GM12878 (cell line): ENCODE measurements around the gene TSBP1.

Source experiments
- CTCF ChIP-seq, 3 experiments: IDR thresholded peaks in 2 of 3; conservative IDR thresholded peaks in 1 of 3; 2 replicates each; pipeline ENCODE4 v1.5.1; 2011; ENCODE audit warnings: low read depth in 3 of 3, low read length in 3 of 3, mild to moderate bottlenecking in 3 of 3, control low read depth in 2 of 3, moderate library complexity in 2 of 3, inconsistent platforms in 1 of 3, mixed read lengths in 1 of 3; ENCODE audit not compliant: control insufficient read depth in 2 of 3, insufficient read depth in 1 of 3; ENCODE audit errors: extremely low read depth in 1 of 3
- E2F4 ChIP-seq: IDR thresholded peaks from 2 replicates; pipeline ENCODE4 v1.6.1; 2012; ENCODE audit warnings: low read depth, low read length, improper control_type of control experiment
- EZH2 ChIP-seq: IDR thresholded peaks from 2 replicates; pipeline ENCODE4 v1.6.1; 2012; ENCODE audit warnings: low read depth, mild to moderate bottlenecking, control low read depth, inconsistent platforms, low read length, borderline replicate concordance; ENCODE audit not compliant: control insufficient read depth
- MYC ChIP-seq: IDR thresholded peaks from 2 replicates; pipeline ENCODE4 v1.6.1; 2011; ENCODE audit warnings: mild to moderate bottlenecking, low read length, moderate library complexity, inconsistent platforms; ENCODE audit not compliant: insufficient read depth, insufficient replicate concordance, insufficient read length, severe bottlenecking
- POLR2A ChIP-seq: IDR thresholded peaks from 2 replicates; pipeline ENCODE4 v1.6.1; 2011; ENCODE audit warnings: low read depth, mild to moderate bottlenecking, low read length
- POU2F2 ChIP-seq: IDR thresholded peaks from 3 replicates; pipeline ENCODE4 v1.6.1; 2011; ENCODE audit warnings: low read depth, mild to moderate bottlenecking, low read length, borderline replicate concordance
- SMAD1 ChIP-seq: fragments of 450-650 bp; IDR thresholded peaks from 2 replicates; pipeline ENCODE4 v1.6.1; 2018; ENCODE audit warnings: mild to moderate bottlenecking, low read depth; ENCODE audit not compliant: partially characterized antibody
- SPI1 ChIP-seq: IDR thresholded peaks from 2 replicates; pipeline ENCODE4 v1.6.1; 2011; ENCODE audit warnings: low read depth, mild to moderate bottlenecking, low read length, moderate library complexity, borderline replicate concordance; ENCODE audit not compliant: insufficient read depth
- SRF ChIP-seq, 2 experiments: IDR thresholded peaks; 2 replicates each; pipeline ENCODE4 v1.6.1; 2011; ENCODE audit warnings: low read depth in 2 of 2, low read length in 2 of 2, mild to moderate bottlenecking in 1 of 2, moderate library complexity in 1 of 2
- SUZ12 ChIP-seq: fragments of 200-600 bp; sonication (generic); IDR thresholded peaks from one replicate; pipeline ENCODE4 v1.6.1; 2018; ENCODE audit warnings: antibody characterized with exemption, mild to moderate bottlenecking; ENCODE audit not compliant: unreplicated experiment
- TAF1 ChIP-seq: IDR thresholded peaks from 2 replicates; pipeline ENCODE4 v1.6.1; 2011; ENCODE audit warnings: mild to moderate bottlenecking, low read depth, low read length, borderline replicate concordance
- TF ChIP-seq, protein P1 (sequence below): IDR thresholded peaks from 2 replicates; pipeline ENCODE4 v1.6.1; 2012; ENCODE audit warnings: low read depth, low read length, improper control_type of control experiment
- TF ChIP-seq, protein P2 (sequence below): fragments of 450-650 bp; IDR thresholded peaks from 2 replicates; pipeline ENCODE4 v1.6.1; 2017; ENCODE audit warnings: mild to moderate bottlenecking, moderate library complexity

GRCh38 chr6:32401284-32401963 lies 29.7 kb upstream of the TSBP1 start:
- TF ChIP-seq E2F4 (no peak), POU2F2 (no peak), CTCF (IDR thresholded peaks at IDR 0.05 in 2 of 3, conservative IDR thresholded peaks at IDR 0.05 in 1 of 3; ENCODE audit: control insufficient read depth in 2 of 3, extremely low read depth in 1 of 3, insufficient read depth in 1 of 3, low read depth in 3 of 3, low read length in 3 of 3) (no peak), EZH2 (no peak), SUZ12 (no peak), SMAD1 (no peak), TAF1 (no peak), POLR2A (no peak), SRF (IDR thresholded peaks at IDR 0.05; ENCODE audit: low read depth in 2 of 2, low read length in 2 of 2) (no peak), MYC (no peak), SPI1 (no peak)
- TF ChIP-seq, protein P1, sequence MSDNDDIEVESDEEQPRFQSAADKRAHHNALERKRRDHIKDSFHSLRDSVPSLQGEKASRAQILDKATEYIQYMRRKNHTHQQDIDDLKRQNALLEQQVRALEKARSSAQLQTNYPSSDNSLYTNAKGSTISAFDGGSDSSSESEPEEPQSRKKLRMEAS = no peak
- TF ChIP-seq, protein P2, sequence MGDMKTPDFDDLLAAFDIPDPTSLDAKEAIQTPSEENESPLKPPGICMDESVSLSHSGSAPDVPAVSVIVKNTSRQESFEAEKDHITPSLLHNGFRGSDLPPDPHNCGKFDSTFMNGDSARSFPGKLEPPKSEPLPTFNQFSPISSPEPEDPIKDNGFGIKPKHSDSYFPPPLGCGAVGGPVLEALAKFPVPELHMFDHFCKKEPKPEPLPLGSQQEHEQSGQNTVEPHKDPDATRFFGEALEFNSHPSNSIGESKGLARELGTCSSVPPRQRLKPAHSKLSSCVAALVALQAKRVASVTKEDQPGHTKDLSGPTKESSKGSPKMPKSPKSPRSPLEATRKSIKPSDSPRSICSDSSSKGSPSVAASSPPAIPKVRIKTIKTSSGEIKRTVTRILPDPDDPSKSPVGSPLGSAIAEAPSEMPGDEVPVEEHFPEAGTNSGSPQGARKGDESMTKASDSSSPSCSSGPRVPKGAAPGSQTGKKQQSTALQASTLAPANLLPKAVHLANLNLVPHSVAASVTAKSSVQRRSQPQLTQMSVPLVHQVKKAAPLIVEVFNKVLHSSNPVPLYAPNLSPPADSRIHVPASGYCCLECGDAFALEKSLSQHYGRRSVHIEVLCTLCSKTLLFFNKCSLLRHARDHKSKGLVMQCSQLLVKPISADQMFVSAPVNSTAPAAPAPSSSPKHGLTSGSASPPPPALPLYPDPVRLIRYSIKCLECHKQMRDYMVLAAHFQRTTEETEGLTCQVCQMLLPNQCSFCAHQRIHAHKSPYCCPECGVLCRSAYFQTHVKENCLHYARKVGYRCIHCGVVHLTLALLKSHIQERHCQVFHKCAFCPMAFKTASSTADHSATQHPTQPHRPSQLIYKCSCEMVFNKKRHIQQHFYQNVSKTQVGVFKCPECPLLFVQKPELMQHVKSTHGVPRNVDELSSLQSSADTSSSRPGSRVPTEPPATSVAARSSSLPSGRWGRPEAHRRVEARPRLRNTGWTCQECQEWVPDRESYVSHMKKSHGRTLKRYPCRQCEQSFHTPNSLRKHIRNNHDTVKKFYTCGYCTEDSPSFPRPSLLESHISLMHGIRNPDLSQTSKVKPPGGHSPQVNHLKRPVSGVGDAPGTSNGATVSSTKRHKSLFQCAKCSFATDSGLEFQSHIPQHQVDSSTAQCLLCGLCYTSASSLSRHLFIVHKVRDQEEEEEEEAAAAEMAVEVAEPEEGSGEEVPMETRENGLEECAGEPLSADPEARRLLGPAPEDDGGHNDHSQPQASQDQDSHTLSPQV = no peak
